HG03378 (cell line): Measurements from ENCODE around the gene ENPP3.

Experiments
- ATAC-seq: cut with Tn5 transposase; IDR thresholded peaks from one replicate; pipeline ENCODE4 v1.9.1; 2021; ENCODE audit warnings: mild to moderate bottlenecking, moderate library complexity; ENCODE audit not compliant: unreplicated experiment

Gene ENPP3

DNA sequence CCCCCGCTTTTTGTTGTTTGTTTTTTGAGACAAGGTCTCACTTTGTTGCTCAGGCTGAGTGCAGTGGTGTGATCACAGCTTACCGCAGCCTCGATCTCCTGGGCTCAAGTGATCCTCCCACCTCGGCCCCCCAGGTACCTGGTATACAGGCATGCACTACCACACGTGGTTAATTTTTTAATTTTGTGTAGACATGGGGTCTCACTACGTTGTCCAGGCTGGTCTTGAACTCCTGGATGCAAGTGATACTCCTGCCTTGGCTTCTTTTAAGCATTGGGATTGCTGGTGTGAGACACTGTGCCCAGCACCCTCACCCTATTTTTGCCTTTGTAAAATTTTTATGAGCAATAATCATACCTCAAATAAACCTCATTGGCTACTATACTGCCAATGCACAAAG, 5.5 kb downstream of the ENPP3 start:
- ATAC-seq, result no peak

- no peak for ATAC-seq
Measured at GRCh38 chr6:131642987-131643611, 6.0 kb downstream of the ENPP3 start.

- no peak for ATAC-seq
Measured at GRCh38 chr6:131643855-131644460, 6.9 kb downstream of the ENPP3 start.

DNA sequence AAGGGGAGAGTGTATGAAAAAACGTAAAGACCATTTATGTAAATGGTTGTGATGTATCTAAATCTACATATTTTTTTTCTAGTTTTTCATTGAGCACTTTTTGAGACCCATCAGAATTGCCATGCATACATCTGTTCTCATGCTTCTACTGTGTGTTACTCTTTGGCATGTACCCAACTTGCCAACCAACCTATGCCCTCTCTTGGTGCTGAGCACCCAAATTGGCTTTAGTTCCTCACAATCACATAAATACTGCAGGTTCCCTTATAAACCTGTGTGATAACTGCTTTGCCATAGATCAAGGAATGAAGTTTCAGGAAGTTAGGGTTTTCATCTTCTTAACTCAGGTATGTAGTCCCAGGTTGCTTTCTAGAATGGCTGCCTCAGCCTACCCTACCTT, 7.8 kb downstream of the ENPP3 start:
- ATAC-seq, result no peak

DNA sequence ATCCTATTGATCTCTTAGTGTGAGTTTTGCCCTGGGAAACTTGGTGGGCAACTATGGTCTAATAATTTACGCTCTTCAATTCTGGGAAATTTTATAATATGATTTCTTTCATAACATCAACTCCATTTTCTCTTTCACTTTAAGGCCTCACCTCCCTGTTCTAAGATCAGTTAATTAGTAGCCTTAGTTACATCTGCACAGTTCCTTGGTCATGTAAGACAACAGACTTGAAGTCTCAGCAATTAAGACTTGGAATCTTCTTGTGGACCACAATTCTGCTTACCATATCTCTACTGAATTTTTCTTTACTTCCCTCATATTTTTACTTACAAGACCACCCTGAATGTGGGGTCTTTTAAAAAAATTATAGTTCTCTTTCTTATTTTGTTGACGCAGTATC, 8.7 kb downstream of the ENPP3 start:
- no peak for ATAC-seq

DNA sequence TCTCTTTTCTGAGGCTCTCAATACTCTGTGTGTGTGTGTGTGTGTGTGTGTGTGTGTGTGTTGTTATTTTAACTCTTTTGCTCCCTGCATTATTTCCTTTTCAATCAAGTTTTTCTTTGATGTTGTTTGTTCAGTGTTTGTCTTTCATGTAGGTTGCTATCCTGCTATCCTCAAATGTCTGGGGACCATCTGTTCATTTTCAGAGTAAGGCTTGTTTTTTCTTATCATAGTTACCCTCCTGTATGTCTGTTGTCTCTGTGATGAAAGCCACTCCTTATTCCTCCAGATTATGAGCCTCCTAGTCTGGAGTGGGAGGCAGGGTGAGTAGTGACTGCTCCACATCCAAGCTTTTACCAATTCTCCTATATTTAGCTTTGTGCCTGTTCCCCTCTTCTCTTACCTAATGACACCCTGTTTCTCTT, 9.2 kb downstream of the ENPP3 start:
- ATAC-seq, result no peak

- no peak for ATAC-seq
Measured at GRCh38 chr6:131651782-131652181, 14.7 kb downstream of the ENPP3 start.

GRCh38 chr6:131652472-131652871, 15.4 kb downstream of the ENPP3 start:
- no peak for ATAC-seq

DNA sequence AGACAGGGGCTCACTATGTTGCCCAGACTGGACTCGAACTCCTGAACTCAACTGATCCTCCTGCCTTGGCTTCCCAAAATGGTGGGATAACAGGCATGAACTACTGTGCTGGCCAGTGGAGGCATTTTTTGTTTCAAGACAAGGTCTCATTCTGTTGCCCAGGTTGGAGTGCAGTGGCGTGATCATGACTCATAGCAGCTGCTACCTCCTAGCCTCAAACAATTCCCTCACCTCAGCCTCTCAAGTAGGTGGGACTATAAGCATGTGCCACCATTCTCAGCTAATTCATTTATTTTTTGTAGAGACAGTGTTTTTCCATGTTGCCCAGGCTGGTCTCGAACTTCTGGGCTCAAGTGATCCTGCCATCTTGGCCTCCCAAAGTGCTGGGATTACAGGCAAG, 17.2 kb downstream of the ENPP3 start:
- ATAC-seq, result no peak

- ATAC-seq, result no peak
Measured at GRCh38 chr6:131655387-131655786, 18.3 kb downstream of the ENPP3 start.

- no peak for ATAC-seq
Measured at GRCh38 chr6:131655951-131656350, 18.8 kb downstream of the ENPP3 start.

DNA sequence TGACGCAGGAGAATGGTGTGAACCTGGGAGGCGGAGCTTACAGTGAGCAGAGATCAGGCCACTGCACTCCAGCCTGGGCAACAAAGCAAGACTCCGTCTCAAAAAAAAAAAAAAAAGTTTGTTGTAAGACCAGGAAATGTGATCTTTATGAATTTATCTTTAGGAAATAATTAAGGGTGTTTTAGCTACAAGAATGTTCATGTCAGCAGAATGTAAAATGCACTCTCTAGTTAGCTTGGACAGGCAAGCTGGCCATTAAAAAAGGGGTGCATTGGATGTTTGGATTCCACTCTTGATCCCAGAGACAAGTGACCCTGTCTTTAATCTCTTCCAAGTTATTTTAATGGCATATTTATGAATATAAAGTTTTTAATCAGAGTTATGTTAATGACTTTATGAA, 19.6 kb downstream of the ENPP3 start:
- ATAC-seq, result no peak

DNA sequence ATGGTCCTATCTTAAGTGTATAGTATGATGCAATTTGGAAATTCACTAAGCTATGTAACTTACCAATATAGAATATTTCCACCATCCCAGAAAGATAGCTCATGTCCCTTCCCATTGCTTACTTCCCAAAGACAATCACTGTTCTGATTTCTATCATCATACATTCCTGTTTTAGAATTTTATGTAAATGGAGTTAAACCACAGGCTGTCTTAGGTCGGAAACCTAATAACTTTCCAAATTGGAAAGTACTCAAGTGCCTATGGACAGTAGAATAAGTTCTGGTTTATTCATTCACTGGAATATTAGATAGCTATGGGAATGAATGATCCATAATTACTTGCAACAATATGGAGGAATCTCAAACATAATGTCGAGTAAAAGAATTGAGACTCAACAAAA, 20.1 kb downstream of the ENPP3 start:
- ATAC-seq, result no peak

- ATAC-seq, result no peak
Measured at GRCh38 chr6:131657630-131658111, 20.6 kb downstream of the ENPP3 start.

DNA sequence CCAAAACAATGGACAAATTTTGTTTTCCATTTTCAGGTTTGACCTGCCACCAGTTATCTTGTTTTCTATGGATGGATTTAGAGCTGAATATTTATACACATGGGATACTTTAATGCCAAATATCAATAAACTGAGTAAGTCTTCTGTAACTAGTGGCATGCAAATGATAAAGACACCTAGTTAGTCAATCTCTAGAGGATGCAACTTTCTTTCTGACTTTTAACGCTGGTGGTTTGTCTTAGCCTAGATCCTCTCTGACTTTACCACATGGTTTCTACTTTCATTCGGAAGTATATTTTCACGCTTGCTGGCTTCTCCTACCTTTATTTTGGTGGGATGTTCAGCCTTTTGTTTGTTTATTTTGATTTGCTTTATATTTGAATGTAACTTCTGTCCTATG, 21.2 kb downstream of the ENPP3 start:
- no peak for ATAC-seq

- ATAC-seq, result no peak
Measured at GRCh38 chr6:131660195-131660594, 23.1 kb downstream of the ENPP3 start.

- ATAC-seq, result no peak
Measured at GRCh38 chr6:131663578-131664165, 26.6 kb downstream of the ENPP3 start.

DNA sequence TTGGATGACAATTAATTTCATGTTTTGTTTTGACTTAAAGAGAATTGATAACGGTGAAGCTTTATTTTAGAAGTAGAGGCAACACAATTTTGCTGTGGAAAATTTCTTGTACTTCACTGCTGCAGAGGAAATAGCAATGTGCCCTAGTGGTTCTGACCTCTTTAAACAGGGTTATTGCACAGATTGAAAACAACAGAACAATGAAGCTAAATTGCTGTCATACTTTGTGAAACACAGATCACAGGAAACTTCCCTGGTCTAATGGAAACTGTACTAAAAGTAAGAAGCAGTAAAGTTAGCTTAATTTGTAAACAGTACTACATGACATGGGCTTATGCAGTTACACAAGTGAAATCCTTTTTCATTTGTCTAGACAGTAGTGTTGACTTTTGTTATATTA, 32.8 kb downstream of the ENPP3 start:
- no peak for ATAC-seq

- ATAC-seq, result no peak
Measured at GRCh38 chr6:131673184-131673583, 36.1 kb downstream of the ENPP3 start.

DNA sequence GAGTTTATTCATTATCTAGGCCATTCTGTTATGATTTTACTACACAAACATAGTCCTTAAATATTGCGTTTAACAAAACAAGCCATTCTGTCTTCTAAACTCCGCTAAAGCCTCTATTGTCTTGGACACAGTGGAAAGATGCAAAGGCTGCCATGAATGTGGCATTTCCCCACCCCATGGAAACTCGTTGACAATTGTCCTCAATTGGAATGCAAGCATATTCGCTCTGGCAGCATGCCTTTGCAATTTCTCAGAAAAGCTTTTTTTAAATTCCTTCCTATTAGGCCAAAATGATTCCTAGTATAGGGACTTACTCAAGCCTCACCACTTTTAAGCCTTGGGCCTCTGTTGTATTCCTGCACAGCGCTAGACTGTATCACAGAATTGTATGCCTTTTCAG, 41.3 kb downstream of the ENPP3 start:
- no peak for ATAC-seq

DNA sequence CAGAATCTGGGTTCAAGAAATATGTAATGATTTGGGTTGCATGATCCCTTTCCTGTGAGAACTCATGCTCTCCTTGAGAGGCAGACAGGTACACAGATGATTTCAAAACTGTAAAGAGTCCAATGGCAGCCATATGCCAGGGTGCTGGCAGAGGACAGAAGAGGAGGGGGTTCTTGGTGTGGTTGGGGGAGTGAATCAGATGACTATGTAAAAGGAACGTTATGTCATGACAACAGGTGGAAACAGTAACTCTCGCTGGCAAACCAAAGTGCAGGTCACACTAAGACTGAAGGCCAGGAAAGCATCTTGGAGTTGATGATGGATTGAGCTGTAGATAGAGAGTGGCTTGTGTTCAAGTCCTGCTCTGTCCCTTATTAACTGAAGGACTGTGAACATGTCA, 43.8 kb downstream of the ENPP3 start:
- ATAC-seq, result no peak

- no peak for ATAC-seq
Measured at GRCh38 chr6:131681585-131681984, 44.5 kb downstream of the ENPP3 start.

DNA sequence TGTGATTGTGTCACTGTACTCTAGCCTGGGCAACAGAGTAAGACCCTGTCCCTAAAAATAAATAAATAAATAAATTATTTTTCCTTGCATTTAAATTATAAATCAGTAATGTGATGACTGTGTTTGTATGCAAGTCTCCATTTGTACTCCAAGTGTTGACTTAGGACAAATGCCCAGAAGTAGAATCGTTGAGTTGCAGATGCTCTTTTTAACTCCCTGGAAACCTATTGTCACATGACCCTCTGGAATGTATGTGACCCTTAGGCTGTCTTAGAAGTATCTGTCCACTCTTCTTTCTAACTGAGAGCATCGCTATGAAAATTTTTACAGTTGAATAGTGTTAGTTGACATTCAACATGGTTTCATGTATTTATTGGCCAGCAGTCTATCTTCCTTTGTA, 45.3 kb downstream of the ENPP3 start:
- no peak for ATAC-seq
